HepG2 (cell line): ENCODE data around the gene FTCD.

Source experiments
- ATF3 ChIP-seq: sonication (generic); formaldehyde crosslinking; IDR thresholded peaks from 2 replicates; pipeline ENCODE4 v1.4.0; 2020; ENCODE audit warnings: missing genetic modification reagents
- CEBPB ChIP-seq: IDR thresholded peaks from 2 replicates; pipeline ENCODE4 v1.6.1; 2011; ENCODE audit warnings: low read depth, low read length, improper control_type of control experiment, borderline replicate concordance
- CTCF ChIP-seq: sonication (generic); formaldehyde crosslinking; IDR thresholded peaks from 2 replicates; pipeline ENCODE4 v1.5.0; 2020; ENCODE audit warnings: mild to moderate bottlenecking, missing genetic modification reagents, moderate library complexity
- HNF4G ChIP-seq, 2 experiments: sonication (generic) in 1 of 2; formaldehyde crosslinking in 1 of 2; IDR thresholded peaks; 2 replicates each; pipeline versions ENCODE4 v1.4.0 to v1.6.1; 2011 to 2020; ENCODE audit warnings: borderline replicate concordance in 2 of 2, low read depth in 2 of 2, mild to moderate bottlenecking in 2 of 2, low read length in 1 of 2, missing genetic modification reagents in 1 of 2, moderate library complexity in 1 of 2
- KDM1A ChIP-seq: IDR thresholded peaks from 2 replicates; pipeline ENCODE4 v1.6.1; 2016; ENCODE audit warnings: missing compliant biosample characterization
- ZNF274 ChIP-seq: sonication (generic); formaldehyde crosslinking; IDR thresholded peaks from 2 replicates; pipeline ENCODE4 v1.5.1; 2020; ENCODE audit warnings: mild to moderate bottlenecking, missing genetic modification reagents
- ZNF704 ChIP-seq: sonication (generic); formaldehyde crosslinking; IDR thresholded peaks from 2 replicates; pipeline ENCODE4 v1.8.1; 2023; ENCODE audit warnings: mild to moderate bottlenecking, inconsistent platforms, moderate library complexity, missing genetic modification reagents, borderline replicate concordance
- TF ChIP-seq, protein P1 (sequence below): sonication (generic); formaldehyde crosslinking; IDR thresholded peaks from 2 replicates; pipeline ENCODE4 v1.8.1; 2023; ENCODE audit warnings: mild to moderate bottlenecking, missing genetic modification reagents, borderline replicate concordance
- TF ChIP-seq, protein P2 (sequence below), 2 experiments: sonication (generic) in 1 of 2; formaldehyde crosslinking in 1 of 2; IDR thresholded peaks; 2 replicates each; pipeline versions ENCODE4 v1.5.1 to v1.6.1; 2011 to 2020; ENCODE audit warnings: borderline replicate concordance in 1 of 2, low read depth in 1 of 2, low read length in 1 of 2, mild to moderate bottlenecking in 1 of 2, missing genetic modification reagents in 1 of 2, moderate library complexity in 1 of 2

DNA sequence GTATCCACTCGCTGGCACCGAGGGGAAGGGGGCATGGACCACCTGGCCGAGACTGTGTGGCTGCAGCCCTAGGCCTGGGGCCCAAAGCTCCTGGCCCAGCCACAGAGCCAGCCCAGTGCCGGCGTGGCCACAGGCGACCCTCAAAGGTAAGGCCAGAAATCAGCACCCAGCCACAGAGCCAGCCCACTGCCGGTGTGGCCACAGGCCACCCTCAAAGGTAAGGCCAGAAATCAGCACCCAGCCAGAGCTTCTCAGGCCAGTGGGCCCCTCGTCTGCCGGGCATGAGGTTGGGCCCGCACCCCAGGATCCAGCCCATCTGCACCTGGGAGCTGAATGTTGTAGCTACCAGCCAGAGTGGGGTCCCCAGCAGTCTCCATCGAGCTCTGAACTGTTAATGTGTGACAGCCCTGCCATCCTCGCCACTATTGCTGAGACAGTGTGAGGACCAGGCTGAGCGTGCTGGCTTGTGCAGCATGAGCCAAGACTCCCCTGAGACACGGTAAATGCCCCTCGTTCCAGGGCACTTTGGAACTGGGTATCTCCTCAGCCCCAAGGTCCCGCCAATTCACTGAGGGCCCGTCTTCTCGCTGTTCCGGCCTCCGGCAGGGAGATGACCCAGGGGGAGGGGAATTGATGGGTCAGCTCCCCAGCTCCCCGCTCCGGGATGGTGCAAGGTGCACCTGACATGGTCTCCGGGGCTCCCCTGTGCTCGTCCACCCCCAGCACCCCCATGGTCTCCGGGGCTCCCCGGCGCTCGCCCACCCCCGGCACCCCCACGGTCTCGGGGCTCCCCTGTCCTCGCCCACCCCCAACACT is 4.7 kb upstream of the FTCD start:
- TF ChIP-seq, protein P1, sequence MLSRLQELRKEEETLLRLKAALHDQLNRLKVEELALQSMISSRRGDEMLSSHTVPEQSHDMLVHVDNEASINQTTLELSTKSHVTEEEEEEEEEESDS (CRISPR knock-in tag), result no peak
- no peak for TF ChIP-seq ZNF704 (CRISPR knock-in tag)
- TF ChIP-seq CTCF (CRISPR knock-in tag), result no peak
- TF ChIP-seq HNF4G (IDR thresholded peaks at IDR 0.05; ENCODE audit: borderline replicate concordance, low read depth, low read length), result no peak
- no peak for TF ChIP-seq HNF4G (CRISPR knock-in tag; IDR thresholded peaks at IDR 0.05; ENCODE audit: borderline replicate concordance, low read depth)
- TF ChIP-seq ZNF274, result no peak
- TF ChIP-seq CEBPB, result no peak
- TF ChIP-seq, protein P2, sequence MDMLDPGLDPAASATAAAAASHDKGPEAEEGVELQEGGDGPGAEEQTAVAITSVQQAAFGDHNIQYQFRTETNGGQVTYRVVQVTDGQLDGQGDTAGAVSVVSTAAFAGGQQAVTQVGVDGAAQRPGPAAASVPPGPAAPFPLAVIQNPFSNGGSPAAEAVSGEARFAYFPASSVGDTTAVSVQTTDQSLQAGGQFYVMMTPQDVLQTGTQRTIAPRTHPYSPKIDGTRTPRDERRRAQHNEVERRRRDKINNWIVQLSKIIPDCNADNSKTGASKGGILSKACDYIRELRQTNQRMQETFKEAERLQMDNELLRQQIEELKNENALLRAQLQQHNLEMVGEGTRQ (IDR thresholded peaks at IDR 0.05; ENCODE audit: low read depth, low read length), result no peak
- TF ChIP-seq, protein P2 (CRISPR knock-in tag; IDR thresholded peaks at IDR 0.05; ENCODE audit: borderline replicate concordance), result no peak
- no peak for TF ChIP-seq ATF3 (CRISPR knock-in tag)
- TF ChIP-seq KDM1A (CRISPR knock-in tag), result no peak
